Measurements from ENCODE around the gene MESP2. TPM values are rescaled to one million over a fixed set of nuclear protein-coding genes. Genes with fewer than 3 reads are reported as not detected.

MESP2 gene
- total and polyA plus RNA-seq, 2 of the 13 experiments (the other 11 are each of a cell fraction or from before 2014, with no cell fraction given), result not detected

DNA sequence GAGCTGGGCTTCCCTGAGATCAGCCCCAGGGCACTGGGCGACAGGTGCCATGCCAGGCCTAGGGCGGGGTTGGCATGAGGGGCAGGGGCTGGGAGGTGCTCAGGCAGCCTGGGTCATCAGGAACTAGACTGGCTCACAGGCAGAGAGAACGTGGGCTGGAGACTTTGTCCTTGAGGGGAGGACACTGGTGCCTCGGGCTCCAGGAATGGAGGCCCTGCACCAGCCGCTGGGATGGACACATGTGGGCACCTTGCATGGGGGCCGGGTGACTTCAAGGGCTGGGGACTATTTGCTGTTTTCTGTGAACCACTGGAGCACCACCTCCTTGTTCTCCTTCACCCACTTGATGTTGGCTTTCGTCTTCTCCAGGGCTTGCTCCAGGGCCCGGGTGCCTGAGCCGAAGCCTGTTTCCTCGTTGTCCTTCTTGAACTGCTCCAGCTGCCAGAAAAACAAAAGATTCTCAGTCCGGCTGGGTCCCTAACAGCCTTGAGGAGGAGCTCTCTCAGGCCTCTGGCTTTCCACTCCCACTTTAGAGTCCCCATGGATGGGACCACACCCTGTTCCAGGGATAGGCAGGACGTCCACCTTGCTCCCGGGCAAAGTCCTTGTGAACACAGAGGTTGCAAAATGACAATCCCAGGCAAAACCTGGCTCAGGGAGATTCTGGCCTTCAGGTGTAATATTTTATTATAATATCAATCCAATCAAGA lies 9.1 kb downstream of the MESP2 start (continued):
- TF ChIP-seq, protein P1, sequence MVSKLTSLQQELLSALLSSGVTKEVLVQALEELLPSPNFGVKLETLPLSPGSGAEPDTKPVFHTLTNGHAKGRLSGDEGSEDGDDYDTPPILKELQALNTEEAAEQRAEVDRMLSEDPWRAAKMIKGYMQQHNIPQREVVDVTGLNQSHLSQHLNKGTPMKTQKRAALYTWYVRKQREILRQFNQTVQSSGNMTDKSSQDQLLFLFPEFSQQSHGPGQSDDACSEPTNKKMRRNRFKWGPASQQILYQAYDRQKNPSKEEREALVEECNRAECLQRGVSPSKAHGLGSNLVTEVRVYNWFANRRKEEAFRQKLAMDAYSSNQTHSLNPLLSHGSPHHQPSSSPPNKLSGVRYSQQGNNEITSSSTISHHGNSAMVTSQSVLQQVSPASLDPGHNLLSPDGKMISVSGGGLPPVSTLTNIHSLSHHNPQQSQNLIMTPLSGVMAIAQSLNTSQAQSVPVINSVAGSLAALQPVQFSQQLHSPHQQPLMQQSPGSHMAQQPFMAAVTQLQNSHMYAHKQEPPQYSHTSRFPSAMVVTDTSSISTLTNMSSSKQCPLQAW (CRISPR knock-in tag; IDR thresholded peaks at IDR 0.05), result no peak
- TF ChIP-seq BCL6 (CRISPR knock-in tag; IDR thresholded peaks at IDR 0.05) (peak; percentile 30; the same call in 1 of the 2 replicates), SOX5 (CRISPR knock-in tag; IDR thresholded peaks at IDR 0.05; ENCODE audit: borderline replicate concordance) (peak; percentile 53; the same call in 1 of the 2 replicates), REL (CRISPR knock-in tag; conservative IDR thresholded peaks at IDR 0.05) (no peak), HMGA1 (CRISPR knock-in tag; conservative IDR thresholded peaks at IDR 0.05) (no peak), ZNF160 (CRISPR knock-in tag; IDR thresholded peaks at IDR 0.05) (no peak), ZNF577 (CRISPR knock-in tag; IDR thresholded peaks at IDR 0.05; ENCODE audit: borderline replicate concordance, low read depth) (no peak), KDM2A (CRISPR knock-in tag; IDR thresholded peaks at IDR 0.05; ENCODE audit: borderline replicate concordance, low read depth) (0 out of 2 replicates have a peak, but pooled peaks have one; percentile 13), SOX13 (IDR thresholded peaks at IDR 0.05) (no peak), SOX13 (CRISPR knock-in tag; conservative IDR thresholded peaks at IDR 0.05 in 1 of 2, IDR thresholded peaks at IDR 0.05 in 1 of 2) (peak in 1 of 2 experiments; percentile 42; a peak in 2 of 4 replicates), HHEX (CRISPR knock-in tag; IDR thresholded peaks at IDR 0.05) (no peak), ZNF713 (CRISPR knock-in tag; IDR thresholded peaks at IDR 0.05) (no peak), ZNF766 (CRISPR knock-in tag; IDR thresholded peaks at IDR 0.05; ENCODE audit: borderline replicate concordance) (no peak), FOXA3 (CRISPR knock-in tag; IDR thresholded peaks at IDR 0.05) (peak; percentile 59), HOXA9 (CRISPR knock-in tag; IDR thresholded peaks at IDR 0.05; ENCODE audit: borderline replicate concordance) (no peak), ZFP37 (CRISPR knock-in tag; IDR thresholded peaks at IDR 0.05; ENCODE audit: borderline replicate concordance) (no peak), RBFOX2 (IDR thresholded peaks at IDR 0.05; ENCODE audit: low read depth, low read length) (no peak)
- TF ChIP-seq, protein P2, sequence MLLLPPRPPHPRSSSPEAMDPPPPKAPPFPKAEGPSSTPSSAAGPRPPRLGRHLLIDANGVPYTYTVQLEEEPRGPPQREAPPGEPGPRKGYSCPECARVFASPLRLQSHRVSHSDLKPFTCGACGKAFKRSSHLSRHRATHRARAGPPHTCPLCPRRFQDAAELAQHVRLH (CRISPR knock-in tag; IDR thresholded peaks at IDR 0.05; ENCODE audit: borderline replicate concordance, low read depth), result no peak
- TF ChIP-seq, protein P3, sequence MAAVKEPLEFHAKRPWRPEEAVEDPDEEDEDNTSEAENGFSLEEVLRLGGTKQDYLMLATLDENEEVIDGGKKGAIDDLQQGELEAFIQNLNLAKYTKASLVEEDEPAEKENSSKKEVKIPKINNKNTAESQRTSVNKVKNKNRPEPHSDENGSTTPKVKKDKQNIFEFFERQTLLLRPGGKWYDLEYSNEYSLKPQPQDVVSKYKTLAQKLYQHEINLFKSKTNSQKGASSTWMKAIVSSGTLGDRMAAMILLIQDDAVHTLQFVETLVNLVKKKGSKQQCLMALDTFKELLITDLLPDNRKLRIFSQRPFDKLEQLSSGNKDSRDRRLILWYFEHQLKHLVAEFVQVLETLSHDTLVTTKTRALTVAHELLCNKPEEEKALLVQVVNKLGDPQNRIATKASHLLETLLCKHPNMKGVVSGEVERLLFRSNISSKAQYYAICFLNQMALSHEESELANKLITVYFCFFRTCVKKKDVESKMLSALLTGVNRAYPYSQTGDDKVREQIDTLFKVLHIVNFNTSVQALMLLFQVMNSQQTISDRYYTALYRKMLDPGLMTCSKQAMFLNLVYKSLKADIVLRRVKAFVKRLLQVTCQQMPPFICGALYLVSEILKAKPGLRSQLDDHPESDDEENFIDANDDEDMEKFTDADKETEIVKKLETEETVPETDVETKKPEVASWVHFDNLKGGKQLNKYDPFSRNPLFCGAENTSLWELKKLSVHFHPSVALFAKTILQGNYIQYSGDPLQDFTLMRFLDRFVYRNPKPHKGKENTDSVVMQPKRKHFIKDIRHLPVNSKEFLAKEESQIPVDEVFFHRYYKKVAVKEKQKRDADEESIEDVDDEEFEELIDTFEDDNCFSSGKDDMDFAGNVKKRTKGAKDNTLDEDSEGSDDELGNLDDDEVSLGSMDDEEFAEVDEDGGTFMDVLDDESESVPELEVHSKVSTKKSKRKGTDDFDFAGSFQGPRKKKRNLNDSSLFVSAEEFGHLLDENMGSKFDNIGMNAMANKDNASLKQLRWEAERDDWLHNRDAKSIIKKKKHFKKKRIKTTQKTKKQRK (IDR thresholded peaks at IDR 0.05; ENCODE audit: low read length), result no peak
- TF ChIP-seq, protein P4, sequence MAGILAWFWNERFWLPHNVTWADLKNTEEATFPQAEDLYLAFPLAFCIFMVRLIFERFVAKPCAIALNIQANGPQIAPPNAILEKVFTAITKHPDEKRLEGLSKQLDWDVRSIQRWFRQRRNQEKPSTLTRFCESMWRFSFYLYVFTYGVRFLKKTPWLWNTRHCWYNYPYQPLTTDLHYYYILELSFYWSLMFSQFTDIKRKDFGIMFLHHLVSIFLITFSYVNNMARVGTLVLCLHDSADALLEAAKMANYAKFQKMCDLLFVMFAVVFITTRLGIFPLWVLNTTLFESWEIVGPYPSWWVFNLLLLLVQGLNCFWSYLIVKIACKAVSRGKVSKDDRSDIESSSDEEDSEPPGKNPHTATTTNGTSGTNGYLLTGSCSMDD (CRISPR knock-in tag; IDR thresholded peaks at IDR 0.05), result no peak
- TF ChIP-seq, protein P5, sequence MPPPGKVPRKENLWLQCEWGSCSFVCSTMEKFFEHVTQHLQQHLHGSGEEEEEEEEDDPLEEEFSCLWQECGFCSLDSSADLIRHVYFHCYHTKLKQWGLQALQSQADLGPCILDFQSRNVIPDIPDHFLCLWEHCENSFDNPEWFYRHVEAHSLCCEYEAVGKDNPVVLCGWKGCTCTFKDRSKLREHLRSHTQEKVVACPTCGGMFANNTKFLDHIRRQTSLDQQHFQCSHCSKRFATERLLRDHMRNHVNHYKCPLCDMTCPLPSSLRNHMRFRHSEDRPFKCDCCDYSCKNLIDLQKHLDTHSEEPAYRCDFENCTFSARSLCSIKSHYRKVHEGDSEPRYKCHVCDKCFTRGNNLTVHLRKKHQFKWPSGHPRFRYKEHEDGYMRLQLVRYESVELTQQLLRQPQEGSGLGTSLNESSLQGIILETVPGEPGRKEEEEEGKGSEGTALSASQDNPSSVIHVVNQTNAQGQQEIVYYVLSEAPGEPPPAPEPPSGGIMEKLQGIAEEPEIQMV (CRISPR knock-in tag; IDR thresholded peaks at IDR 0.05; ENCODE audit: low read depth), result no peak
